ENCODE measurements around the gene AFP.

The AFP gene

GRCh38 chr4:73470728-73471127, 34.7 kb downstream of the AFP start:
- no peak for DNase-seq

- DNase-seq, result no peak
Measured at GRCh38 chr4:73477176-73477575, 41.2 kb downstream of the AFP start.

GRCh38 chr4:73479323-73479722, 43.3 kb downstream of the AFP start:
- no peak for DNase-seq

GRCh38 chr4:73481358-73481757, 45.3 kb downstream of the AFP start, which contains the start of gene AFM:
Gene AFM (plus strand): TSS chr4:73481745. CDS start chr4:73481776, 31 bp downstream.
- no peak for DNase-seq

GRCh38 chr4:73485085-73485484, 49.1 kb downstream of the AFP start:
- no peak for DNase-seq

- DNase-seq, result no peak
Measured at GRCh38 chr4:73485596-73485995, 49.6 kb downstream of the AFP start.

- DNase-seq, result no peak
Measured at GRCh38 chr4:73486497-73486896, 50.5 kb downstream of the AFP start.

GRCh38 chr4:73487233-73487632, 51.2 kb downstream of the AFP start:
- no peak for DNase-seq

GRCh38 chr4:73499996-73500765, 64.2 kb downstream of the AFP start:
- no peak for DNase-seq

- DNase-seq, result no peak
Measured at GRCh38 chr4:73501664-73502265, 65.7 kb downstream of the AFP start.

GRCh38 chr4:73505567-73505966, 69.5 kb downstream of the AFP start:
- no peak for DNase-seq
